GM18508 (cell line): ENCODE measurements around the gene HOXC6.

ENCODE experiments used
- ATAC-seq: cut with Tn5 transposase; IDR thresholded peaks from one replicate; pipeline ENCODE4 v1.9.1; 2021; ENCODE audit warnings: moderate number of reproducible peaks; ENCODE audit not compliant: insufficient read depth, unreplicated experiment

HOXC6 gene

GRCh38 chr12:53989227-53990113 lies 38.8 kb upstream of the HOXC6 start:
- no peak for ATAC-seq

GRCh38 chr12:53990311-53991076 lies 37.7 kb upstream of the HOXC6 start:
- no peak for ATAC-seq

- no peak for ATAC-seq
These were observed 37.2 kb upstream of the HOXC6 start for GRCh38 chr12:53991077-53991460.

GRCh38 chr12:53992377-53992889 lies 35.8 kb upstream of the HOXC6 start:
- ATAC-seq, result no peak

- no peak for ATAC-seq
These were observed 34.9 kb upstream of the HOXC6 start for GRCh38 chr12:53993162-53994008.

DNA sequence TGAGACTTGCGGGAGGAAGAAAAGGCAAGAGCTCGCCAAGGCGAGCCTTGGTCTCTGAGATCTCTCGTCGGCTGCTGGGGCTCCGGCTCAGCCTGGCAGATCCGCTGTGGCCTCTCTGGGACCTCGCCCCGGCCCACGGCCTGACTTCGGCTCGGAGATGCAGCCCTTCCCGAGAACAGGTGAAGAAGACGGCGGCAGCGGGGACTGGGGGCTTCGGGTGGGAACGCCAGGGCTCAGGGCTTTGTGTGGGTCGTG lies 34.3 kb upstream of the HOXC6 start:
- ATAC-seq, result no peak

DNA sequence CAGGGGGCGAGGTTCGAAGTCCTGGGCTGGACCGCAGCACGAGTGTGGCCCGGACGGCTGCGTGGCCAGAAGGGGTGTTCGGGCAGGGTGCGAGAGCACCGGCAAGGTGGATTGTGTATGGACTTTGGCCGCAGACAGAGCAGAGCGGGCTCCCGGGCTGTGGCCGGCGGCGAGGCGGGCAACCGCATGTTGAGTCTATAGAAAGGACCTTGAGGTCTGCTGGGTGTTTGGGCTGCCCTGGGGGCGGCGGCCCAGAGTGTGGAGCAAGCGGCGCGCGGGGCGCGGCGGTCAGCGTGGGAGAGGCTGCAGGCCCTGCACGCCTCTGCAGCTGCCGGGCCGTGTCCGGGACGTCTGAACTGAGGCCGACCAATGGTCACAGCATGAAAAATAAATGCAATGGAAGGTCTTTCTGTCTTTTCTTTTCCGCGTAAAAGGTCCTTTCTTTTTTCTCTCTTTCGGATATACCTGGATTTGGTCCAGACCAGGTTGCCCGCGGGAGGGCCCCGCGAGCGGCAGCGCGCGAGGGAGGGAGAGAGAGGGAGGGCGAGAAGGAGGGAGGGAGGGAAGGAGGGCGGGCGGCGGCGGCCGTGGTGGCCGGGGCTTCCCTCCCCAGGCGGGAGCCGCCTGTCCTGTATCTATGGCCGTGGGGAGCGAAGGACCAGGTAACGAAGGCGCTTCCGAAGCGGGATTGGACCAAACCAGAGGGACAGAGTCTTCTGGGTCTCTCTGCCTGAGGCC lies 33.8 kb upstream of the HOXC6 start:
- ATAC-seq, result no peak

DNA sequence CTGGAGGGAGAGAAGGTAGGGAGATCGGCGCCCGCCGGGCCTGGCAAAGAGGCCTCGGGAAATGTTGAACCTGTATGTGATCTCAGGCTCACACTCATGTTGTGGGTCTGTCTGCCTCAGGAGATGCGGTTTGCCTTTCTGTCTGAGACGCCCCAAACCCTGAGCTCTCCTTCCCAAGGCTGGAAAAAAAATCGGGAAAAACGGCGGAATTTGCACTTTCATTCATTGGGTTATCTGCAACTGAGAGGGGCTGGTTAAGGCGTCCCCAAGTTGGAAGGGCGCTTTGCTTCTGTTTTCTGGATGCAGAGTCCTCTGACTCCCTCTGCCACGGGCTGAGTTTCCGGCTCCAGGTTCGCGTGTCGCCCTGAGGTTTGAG lies 33.2 kb upstream of the HOXC6 start:
- ATAC-seq, result no peak

GRCh38 chr12:53995378-53996239 lies 32.6 kb upstream of the HOXC6 start:
- ATAC-seq, result no peak

GRCh38 chr12:53996240-53997203 lies 31.7 kb upstream of the HOXC6 start:
- ATAC-seq, result no peak

DNA sequence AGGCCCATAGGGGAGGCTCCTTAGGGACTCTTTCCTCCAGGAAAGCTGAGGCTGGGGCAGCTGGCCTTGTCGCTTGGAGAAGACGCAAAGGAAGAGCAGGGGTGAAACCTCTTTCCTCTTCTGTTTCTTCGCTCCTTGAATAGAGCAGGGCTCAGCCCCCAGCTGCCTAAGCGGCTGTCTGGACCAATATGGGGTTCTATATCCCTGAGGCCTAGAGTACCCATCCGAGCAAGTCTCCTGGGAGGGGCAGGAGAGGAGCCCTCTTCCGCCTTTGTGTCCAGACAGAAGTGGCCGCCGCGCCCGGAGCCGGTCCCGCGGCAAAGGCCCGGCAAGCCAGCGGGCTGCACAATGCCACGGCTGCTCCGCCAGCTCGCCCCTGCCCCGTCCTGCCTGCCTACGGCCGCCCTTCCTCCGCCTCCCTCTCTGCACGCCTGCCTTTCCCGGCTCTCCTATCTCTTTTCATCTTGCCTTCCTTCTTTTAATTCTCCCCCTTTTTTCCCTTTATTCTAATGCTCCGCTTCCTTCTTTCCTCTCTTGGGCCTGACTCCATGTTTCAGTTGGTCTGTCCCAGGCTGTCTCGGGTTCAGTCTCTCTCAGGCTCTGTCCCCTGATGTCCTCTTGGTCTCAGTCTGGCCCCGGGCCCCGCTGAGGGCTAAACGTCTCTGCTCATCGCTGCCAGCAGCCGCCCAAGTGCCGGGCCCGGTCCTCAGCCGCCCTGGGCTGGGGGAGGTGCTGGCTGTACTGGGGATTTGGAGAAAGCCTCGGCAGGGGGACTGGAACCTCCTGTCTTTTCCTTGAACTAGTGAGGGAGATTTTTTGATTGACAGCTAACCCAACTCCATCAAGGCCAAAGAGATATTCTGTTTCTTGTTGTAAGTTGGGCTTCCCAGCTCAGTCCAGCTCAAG lies 30.8 kb upstream of the HOXC6 start:
- no peak for ATAC-seq

DNA sequence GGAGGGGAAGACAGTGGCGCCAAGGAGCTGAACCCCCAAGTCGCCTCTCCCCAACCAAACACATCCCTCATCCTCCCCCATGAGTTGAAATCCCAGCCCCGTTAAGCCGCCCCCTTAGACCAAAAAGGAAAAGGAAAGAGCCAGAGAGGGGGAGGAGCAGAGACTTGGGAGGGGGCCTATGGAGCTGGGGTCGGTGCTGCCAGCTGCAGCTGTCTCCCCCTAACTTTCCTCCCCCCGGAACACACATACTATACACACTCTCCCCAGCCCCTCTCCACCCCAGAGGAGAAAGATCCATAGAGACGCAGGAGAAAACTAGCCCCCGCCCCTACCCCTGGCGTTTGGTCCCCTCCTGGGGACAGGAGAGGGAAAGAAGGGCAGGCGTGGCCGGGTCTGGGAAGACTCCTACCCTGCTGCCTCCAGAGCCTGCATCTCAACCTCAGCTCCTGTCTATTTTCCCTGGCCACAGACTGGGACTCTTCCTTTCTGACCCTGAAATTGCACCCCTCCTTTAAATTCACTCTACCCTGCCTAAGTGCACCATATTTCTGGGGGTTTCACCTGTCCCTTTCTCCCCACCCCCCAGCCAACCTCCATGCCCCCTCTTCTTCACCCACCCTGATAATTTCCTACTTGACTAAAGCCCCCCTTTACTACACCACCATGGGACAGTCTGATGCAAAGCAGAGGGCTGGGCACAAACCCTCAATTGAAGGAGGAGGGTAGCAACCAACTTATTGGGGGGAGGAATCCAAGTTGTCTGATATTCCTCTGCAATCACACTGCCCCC lies 29.9 kb upstream of the HOXC6 start:
- no peak for ATAC-seq

DNA sequence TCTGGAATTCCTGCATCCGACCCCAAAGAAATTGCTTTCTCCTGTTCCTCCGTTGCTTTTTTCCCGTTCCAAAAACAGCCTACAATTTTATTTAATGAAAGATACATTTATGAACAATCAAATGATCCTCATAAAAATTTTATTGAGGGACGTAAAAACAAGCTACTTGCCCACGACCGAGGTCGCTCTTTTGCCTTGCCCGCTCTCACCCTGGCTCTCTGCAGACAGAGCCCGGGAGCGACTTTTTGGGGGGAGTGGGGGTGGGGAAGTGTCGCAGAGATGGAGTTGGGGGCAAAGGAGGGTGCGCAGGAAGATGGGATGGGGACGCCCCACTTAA lies 29.4 kb upstream of the HOXC6 start:
- no peak for ATAC-seq

GRCh38 chr12:53999559-54000115 lies 28.6 kb upstream of the HOXC6 start:
- no peak for ATAC-seq

GRCh38 chr12:54000116-54001114 lies 27.8 kb upstream of the HOXC6 start, which contains the start of gene HOXC9:
Gene HOXC9, plus strand, starts transcription at chr12:54000161. Its CDS starts 28 bp downstream, at chr12:54000189.
- ATAC-seq, result no peak
